Measurements from ENCODE around the gene MAD1L1. TPM values are rescaled to one million over a fixed set of nuclear protein-coding genes. Genes with fewer than 3 reads are reported as not detected.

Gene MAD1L1
- total and polyA plus RNA-seq, 2 of the 8 experiments (the other 6 are each of a cell fraction or from before 2014, with no cell fraction given) = 40.4 to 44.6 TPM

DNA sequence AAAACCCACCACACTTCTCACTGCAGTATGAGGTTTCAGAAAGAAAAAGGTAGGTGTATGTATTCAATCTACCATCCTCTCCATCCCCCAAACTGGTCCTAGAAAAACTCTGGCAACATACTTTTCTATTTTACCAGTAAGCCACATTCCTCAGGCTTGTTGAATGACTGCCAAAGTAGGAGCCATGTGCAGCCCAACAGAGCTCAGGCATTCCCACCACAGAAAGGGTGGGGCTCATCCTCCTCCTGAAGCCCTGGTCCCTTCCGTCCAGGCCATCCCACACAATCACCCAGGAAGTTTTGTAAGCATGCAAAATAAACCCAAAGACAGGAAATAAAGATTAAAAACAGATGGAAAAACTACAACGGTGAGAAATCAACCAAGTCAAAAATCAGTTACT is 57.2 kb downstream of the MAD1L1 start:
- peak; percentile 57 for FAIRE-seq

More for the DNA sequence above, 57.2 kb downstream of the MAD1L1 start:
- Histone ChIP-seq H3K9me3 (ENCODE audit: insufficient read depth in 2 of 2, low read depth in 1 of 2, low read length in 1 of 2) (no peaks in the 10 kb centered on the region), H3K27ac (ENCODE audit: low read depth, low read length) (no peak overlapping the region), H4K20me1 (replicated peaks in 1 of 2; ENCODE audit: control insufficient read depth in 1 of 2, insufficient read depth in 2 of 2, low read length in 2 of 2) (peaks cover 0 to 4% of the 10 kb centered on the region in 2 experiments), H3K79me2 (ENCODE audit: control insufficient read depth in 1 of 2, insufficient read depth in 2 of 2, low read length in 2 of 2) (no peaks in the 10 kb centered on the region), H2BK12ac (ENCODE audit: low read depth, low read length) (no peak overlapping the region), H3K4me3 (ENCODE audit: extremely low read depth in 1 of 4, insufficient read depth in 2 of 4, low read depth in 3 of 4, low read length in 4 of 4) (no peak overlapping the region), H2AFZ (ENCODE audit: low read length) (no peak overlapping the region), H3K23me2 (ENCODE audit: low read depth, low read length) (no peaks in the 10 kb centered on the region), H4K5ac (ENCODE audit: insufficient read length, low read depth, low read length) (no peak overlapping the region), H3K14ac (ENCODE audit: insufficient read length) (no peak overlapping the region), H3K79me1 (ENCODE audit: low read depth, low read length) (peaks cover 5% of the 10 kb centered on the region), H2BK120ac (replicated peaks; ENCODE audit: low read depth, low read length) (no peak overlapping the region), H4K91ac (replicated peaks; ENCODE audit: insufficient read length, low read length) (no peak overlapping the region), H3K4me2 (ENCODE audit: insufficient read depth in 1 of 2, low read depth in 2 of 2, low read length in 2 of 2) (no peak overlapping the region), H2BK15ac (ENCODE audit: low read length) (no peak overlapping the region), H3K9ac (replicated peaks in 1 of 4; ENCODE audit: extremely low read depth in 1 of 4, low read depth in 3 of 4, low read length in 3 of 4) (no peak overlapping the region), H3K4me1 (replicated peaks in 1 of 4; ENCODE audit: control insufficient read depth in 3 of 4, insufficient read depth in 4 of 4, low read length in 3 of 4) (no peaks in the 10 kb centered on the region; a peak in 1 of 7 replicates), H2BK20ac (ENCODE audit: low read length) (no peak overlapping the region), H4K8ac (ENCODE audit: extremely low read depth, insufficient read depth, low read length) (no peak overlapping the region), H2AK5ac (ENCODE audit: low read depth, low read length) (no peak overlapping the region), H3K27me3 (replicated peaks in 1 of 4; ENCODE audit: control insufficient read depth in 3 of 4, extremely low read depth in 1 of 4, insufficient read depth in 3 of 4, low read length in 3 of 4) (no peaks in the 10 kb centered on the region), H3K18ac (ENCODE audit: extremely low read depth, low read length) (no peak overlapping the region), H3K23ac (ENCODE audit: insufficient read length) (no peak overlapping the region), H3K56ac (replicated peaks; ENCODE audit: insufficient read length, low read depth, low read length) (no peak overlapping the region), H3K4ac (replicated peaks; ENCODE audit: insufficient read length, low read depth, low read length) (no peak overlapping the region), H2BK5ac (ENCODE audit: low read depth, low read length) (no peak overlapping the region), H3K36me3 (ENCODE audit: control insufficient read depth in 2 of 4, insufficient read depth in 4 of 4, low read length in 3 of 4) (peaks cover 0 to under 1% (median 0%) of the 10 kb centered on the region in 4 experiments; a peak in 5 of 8 replicates)
- DNase-seq (ENCODE audit: low read depth in 1 of 2, low spot score in 2 of 2) = no peak
- 90% methylated on average over 2 of the region's 2 CpGs; no CpG with 5 or more reads in 1 of the 2 experiments for WGBS, 2 experiments (ENCODE audit: extremely low coverage in 1 of 2, insufficient coverage in 1 of 2, insufficient read length in 1 of 2, insufficient replicate concordance in 2 of 2, low coverage in 1 of 2, low lambda C conversion rate in 2 of 2, missing lambda C conversion rate in 1 of 2)
- CTCF ChIA-PET (ENCODE audit: partially characterized antibody) = interaction anchor here (0.7 to 1.4 kb wide), 4 partner anchors 19 to 743 kb away, joined by 3 to 5 read pairs (median 4); no protein-coding TSS in a partner anchor
- POLR2A ChIA-PET (ENCODE audit: partially characterized antibody) = interaction anchor here (0.7 kb wide), 1 partner anchor 322 kb away, joined by 4 read pairs; no protein-coding TSS in a partner anchor
- no peak for TF ChIP-seq SIN3A (conservative IDR thresholded peaks at IDR 0.05 in 1 of 2, IDR thresholded peaks at IDR 0.05 in 1 of 2; ENCODE audit: low read depth in 1 of 2, low read length in 2 of 2)
- TF ChIP-seq, protein P1, sequence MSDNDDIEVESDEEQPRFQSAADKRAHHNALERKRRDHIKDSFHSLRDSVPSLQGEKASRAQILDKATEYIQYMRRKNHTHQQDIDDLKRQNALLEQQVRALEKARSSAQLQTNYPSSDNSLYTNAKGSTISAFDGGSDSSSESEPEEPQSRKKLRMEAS (IDR thresholded peaks at IDR 0.05) = peak; percentile 32; the same call in 1 of the 2 replicates
